PFSK-1 (cell line): ENCODE data around the gene HOMER2.

ENCODE experiments used
- POLR2AphosphoS5 ChIP-seq: IDR thresholded peaks from 2 replicates; pipeline ENCODE4 v1.6.1; 2012; ENCODE audit warnings: low read depth, mild to moderate bottlenecking, control low read depth, low read length, moderate library complexity
- SIN3A ChIP-seq: IDR thresholded peaks from 2 replicates; pipeline ENCODE4 v1.6.1; 2012; ENCODE audit warnings: mild to moderate bottlenecking, low read length, moderate library complexity, borderline replicate concordance; ENCODE audit not compliant: insufficient read depth
- TAF1 ChIP-seq: IDR thresholded peaks from 2 replicates; pipeline ENCODE4 v1.6.1; 2012; ENCODE audit warnings: low read length, control low read depth, borderline replicate concordance; ENCODE audit not compliant: insufficient read depth
- TF ChIP-seq, protein P1 (sequence below), 2 experiments: IDR thresholded peaks; 2 replicates each; pipeline versions ENCODE4 v1.6.1 to v1.8.0; 2011 to 2012; ENCODE audit warnings: low read depth in 2 of 2, low read length in 2 of 2, control low read depth in 1 of 2, inconsistent platforms in 1 of 2, mild to moderate bottlenecking in 1 of 2, moderate library complexity in 1 of 2; ENCODE audit not compliant: insufficient read depth in 1 of 2

DNA sequence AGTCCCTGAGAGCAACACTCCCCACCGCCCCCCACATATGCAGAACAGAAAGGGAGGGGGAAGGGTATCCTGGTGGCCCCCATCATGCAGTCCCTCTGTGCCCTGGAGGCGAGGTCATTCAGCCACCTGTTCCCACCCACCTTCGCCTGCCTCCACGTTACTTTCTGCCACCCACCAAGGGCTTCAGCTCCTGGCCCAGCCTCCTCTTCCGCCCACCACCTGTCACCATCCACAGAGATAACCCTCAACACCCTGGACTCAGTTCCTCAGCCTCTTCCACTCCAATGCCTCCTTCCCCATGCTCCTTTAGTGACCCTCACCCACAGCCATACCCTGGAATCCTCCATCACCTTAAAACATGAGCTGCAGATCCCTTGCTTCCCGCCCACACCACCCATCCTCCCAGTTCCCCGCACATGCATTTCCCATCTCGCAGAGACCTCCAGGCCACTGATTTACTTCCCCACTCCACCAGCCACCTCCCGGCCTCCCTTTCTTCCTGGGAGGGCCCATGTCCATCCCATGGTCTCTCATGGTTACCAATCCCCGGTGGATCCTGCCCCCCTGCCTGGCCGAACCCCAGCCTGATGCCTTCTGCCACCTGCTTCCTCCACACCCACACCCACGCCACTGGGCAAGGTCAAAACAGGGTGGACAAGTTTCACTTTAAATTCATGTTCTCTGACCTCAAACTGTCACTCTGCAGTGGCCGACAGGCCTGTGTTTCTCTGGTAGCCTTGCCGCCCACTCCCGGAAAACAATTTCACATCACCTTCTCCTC, 18.2 kb downstream of the HOMER2 start:
- TF ChIP-seq, protein P1, sequence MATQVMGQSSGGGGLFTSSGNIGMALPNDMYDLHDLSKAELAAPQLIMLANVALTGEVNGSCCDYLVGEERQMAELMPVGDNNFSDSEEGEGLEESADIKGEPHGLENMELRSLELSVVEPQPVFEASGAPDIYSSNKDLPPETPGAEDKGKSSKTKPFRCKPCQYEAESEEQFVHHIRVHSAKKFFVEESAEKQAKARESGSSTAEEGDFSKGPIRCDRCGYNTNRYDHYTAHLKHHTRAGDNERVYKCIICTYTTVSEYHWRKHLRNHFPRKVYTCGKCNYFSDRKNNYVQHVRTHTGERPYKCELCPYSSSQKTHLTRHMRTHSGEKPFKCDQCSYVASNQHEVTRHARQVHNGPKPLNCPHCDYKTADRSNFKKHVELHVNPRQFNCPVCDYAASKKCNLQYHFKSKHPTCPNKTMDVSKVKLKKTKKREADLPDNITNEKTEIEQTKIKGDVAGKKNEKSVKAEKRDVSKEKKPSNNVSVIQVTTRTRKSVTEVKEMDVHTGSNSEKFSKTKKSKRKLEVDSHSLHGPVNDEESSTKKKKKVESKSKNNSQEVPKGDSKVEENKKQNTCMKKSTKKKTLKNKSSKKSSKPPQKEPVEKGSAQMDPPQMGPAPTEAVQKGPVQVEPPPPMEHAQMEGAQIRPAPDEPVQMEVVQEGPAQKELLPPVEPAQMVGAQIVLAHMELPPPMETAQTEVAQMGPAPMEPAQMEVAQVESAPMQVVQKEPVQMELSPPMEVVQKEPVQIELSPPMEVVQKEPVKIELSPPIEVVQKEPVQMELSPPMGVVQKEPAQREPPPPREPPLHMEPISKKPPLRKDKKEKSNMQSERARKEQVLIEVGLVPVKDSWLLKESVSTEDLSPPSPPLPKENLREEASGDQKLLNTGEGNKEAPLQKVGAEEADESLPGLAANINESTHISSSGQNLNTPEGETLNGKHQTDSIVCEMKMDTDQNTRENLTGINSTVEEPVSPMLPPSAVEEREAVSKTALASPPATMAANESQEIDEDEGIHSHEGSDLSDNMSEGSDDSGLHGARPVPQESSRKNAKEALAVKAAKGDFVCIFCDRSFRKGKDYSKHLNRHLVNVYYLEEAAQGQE (IDR thresholded peaks at IDR 0.05; ENCODE audit: insufficient read depth in 1 of 2, low read depth in 2 of 2, low read length in 2 of 2): no peak
- TF ChIP-seq SIN3A (no peak), POLR2AphosphoS5 (no peak), TAF1 (no peak)
